B cell (primary cell): ENCODE measurements around the gene THBS3. TPM values are rescaled to one million over a fixed set of nuclear protein-coding genes. Genes with fewer than 3 reads are reported as not detected.

Experiments used
- ATAC-seq: fragments of 200-7000 bp; cut with Tn5 transposase; one replicate; pipeline ENCODE4 v1.10.0; 2021; ENCODE audit warnings: low read depth, mild to moderate bottlenecking, moderate number of reproducible peaks, moderate library complexity
- CTCF ChIA-PET: fragments of 350-600 bp; sonication (Branson Sonifier 250); formaldehyde crosslinking; loops from one replicate; lab custom pipeline; 2021; ENCODE audit warnings: antibody characterized with exemption, inconsistent platforms; lab: Charles Lee
- POLR2A ChIA-PET: fragments of 350-600 bp; sonication (Branson Sonifier 250); formaldehyde crosslinking; loops from one replicate; lab custom pipeline; 2021; ENCODE audit warnings: antibody characterized with exemption; lab: Charles Lee
- DNase-seq: peaks from one replicate; pipeline ENCODE4 v3.0.0; 2013
- H2AFZ ChIP-seq: 2 replicates; pipeline ENCODE4 v1.6.1; 2012; ENCODE audit warnings: mild to moderate bottlenecking, low read depth, low read length; ENCODE audit not compliant: insufficient read depth, poor library complexity, severe bottlenecking
- H3K27ac ChIP-seq, 2 donors: 1 replicate in 1 of 2; 2 replicates in 1 of 2; pipeline ENCODE4 v1.5.1; 2012 to 2013; ENCODE audit warnings: low read length in 2 of 2, mild to moderate bottlenecking in 2 of 2, moderate library complexity in 1 of 2
- H3K27me3 ChIP-seq, 4 experiments: fragments of 200-600 bp in 1 of 4; sonication (generic) in 1 of 4; replicated peaks in 1 of 4; 1 replicate in 2 of 4; 2 replicates in 2 of 4; pipeline versions ENCODE4 v1.6.1 to v1.7.0; 2013 to 2016; ENCODE audit warnings: low read length in 3 of 4, mild to moderate bottlenecking in 2 of 4, mixed read lengths in 1 of 4, moderate library complexity in 1 of 4; ENCODE audit not compliant: insufficient read depth in 4 of 4, control insufficient read depth in 3 of 4; ENCODE audit errors: control extremely low read depth in 1 of 4
- H3K36me3 ChIP-seq, 2 experiments: replicated peaks in 1 of 2; 1 replicate in 1 of 2; 2 replicates in 1 of 2; pipeline versions ENCODE4 v1.6.1 to v1.7.1; 2013; ENCODE audit warnings: low read length in 1 of 2; ENCODE audit not compliant: insufficient read depth in 2 of 2, control insufficient read depth in 1 of 2; ENCODE audit errors: control extremely low read depth in 1 of 2, extremely low read depth in 1 of 2
- H3K4me1 ChIP-seq, 2 donors: fragments of 200-600 bp in 1 of 2; sonication (generic) in 1 of 2; 1 replicate in 1 of 2; 2 replicates in 1 of 2; pipeline versions ENCODE4 v1.5.1 to v1.6.1; 2013 to 2017; ENCODE audit warnings: low read length in 2 of 2; ENCODE audit not compliant: control insufficient read depth in 2 of 2, insufficient read depth in 2 of 2
- H3K4me2 ChIP-seq: replicated peaks from 2 replicates; pipeline ENCODE3; 2012; ENCODE audit warnings: mild to moderate bottlenecking, low read depth, low read length; ENCODE audit not compliant: poor library complexity, severe bottlenecking
- H3K4me3 ChIP-seq, 5 experiments: fragments of 200-600 bp in 1 of 5; sonication (generic) in 1 of 5; 1 replicate in 3 of 5; 2 replicates in 2 of 5; pipeline versions ENCODE4 v1.5.1 to v1.7.0; 2011 to 2016; ENCODE audit warnings: low read length in 4 of 5, mild to moderate bottlenecking in 4 of 5, low read depth in 2 of 5, control low read depth in 1 of 5, moderate library complexity in 1 of 5; ENCODE audit not compliant: insufficient read depth in 1 of 5; ENCODE audit errors: control extremely low read depth in 1 of 5, extremely low read depth in 1 of 5
- H3K79me2 ChIP-seq: fragments of 200-600 bp; sonication (generic); one replicate; pipeline ENCODE4 v1.6.0; 2016; ENCODE audit warnings: low read length; ENCODE audit not compliant: control insufficient read depth, insufficient read depth
- H3K9ac ChIP-seq: fragments of 200-600 bp; sonication (generic); 2 replicates; pipeline ENCODE4 v1.6.1; 2017; ENCODE audit warnings: mild to moderate bottlenecking, low read length, moderate library complexity
- H3K9me3 ChIP-seq, 3 donors: one replicate each; pipeline versions ENCODE4 v1.6.1 to v1.7.1; 2013; ENCODE audit warnings: low read length in 2 of 3; ENCODE audit not compliant: control insufficient read depth in 2 of 3, insufficient read depth in 1 of 3; ENCODE audit errors: control extremely low read depth in 1 of 3
- H4K20me1 ChIP-seq: 2 replicates; pipeline ENCODE4 v1.6.0; 2012; ENCODE audit warnings: mild to moderate bottlenecking, low read length; ENCODE audit not compliant: insufficient read depth, control insufficient read depth, poor library complexity, severe bottlenecking
- H3K27ac Mint-ChIP-seq: one replicate; pipeline ENCODE4 v1.8.0; 2021; ENCODE audit warnings: mixed read lengths
- H3K27me3 Mint-ChIP-seq: one replicate; pipeline ENCODE4 v1.8.0; 2021; ENCODE audit warnings: mixed read lengths
- H3K4me1 Mint-ChIP-seq: one replicate; pipeline ENCODE4 v1.8.0; 2021; ENCODE audit warnings: mixed read lengths
- H3K4me3 Mint-ChIP-seq: one replicate; pipeline ENCODE4 v1.8.0; 2021; ENCODE audit warnings: mixed read lengths
- H3K9me3 Mint-ChIP-seq: one replicate; pipeline ENCODE4 v1.8.0; 2022; ENCODE audit warnings: mixed read lengths; ENCODE audit not compliant: insufficient read depth
- EZH2 ChIP-seq: IDR thresholded peaks from 2 replicates; pipeline ENCODE4 v1.6.1; 2012; ENCODE audit warnings: borderline replicate concordance, low read depth, mild to moderate bottlenecking, moderate library complexity, low read length; ENCODE audit not compliant: insufficient read depth, poor library complexity, severe bottlenecking
- WGBS: methylation state at CpG from one replicate; pipeline ENCODE4 v1.1.5; 2013; ENCODE audit warnings: missing lambda C conversion rate; ENCODE audit not compliant: insufficient coverage; 5-methylcytosine and 5-hydroxymethylcytosine counted together
- intact Hi-C: fragments of 100-400 bp; cut with micrococcal nuclease; formaldehyde crosslinking; loops from one replicate; pipeline ENCODE4 v1.10.0; 2022
- polyA plus RNA-seq: library from polyadenylated mRNA; depleted of rRNA; stranded (reverse); fragments of >200 nt; gene quantifications from 2 replicates; pipeline ENCODE4 v1.2.3, GENCODE V29; 2012
- total RNA-seq, 2 donors: library from RNA; stranded (reverse); fragments of 120-200 nt in 1 of 2; gene quantifications; 1 replicate in 1 of 2; 2 replicates in 1 of 2; pipeline versions ENCODE4 v1.2.3 to v1.2.4, GENCODE V29; 2013 to 2022
- TF ChIP-seq, protein P1 (sequence below): fragments of 200-600 bp; IDR thresholded peaks from one replicate; pipeline ENCODE4 v1.8.0; 2022; ENCODE audit warnings: antibody characterized with exemption, mild to moderate bottlenecking

Gene THBS3
- total and polyA plus RNA-seq, 2 donors (not counting 1 experiment from before 2014, with no cell fraction given): 28.0 to 28.6 TPM

- Histone ChIP-seq H3K9ac (no peak overlapping the region), H3K4me1 (peaks cover 31 to 44% of the 10 kb centered on the region in 2 donors), H2AFZ (no peak overlapping the region), H3K27me3 (no peaks in the 10 kb centered on the region), H3K79me2 (peaks cover 42% of the 10 kb centered on the region), H3K4me2 (no peak overlapping the region), H3K4me3 (no peak overlapping the region), H3K36me3 (peaks cover 0 to 21% of the 10 kb centered on the region in 2 experiments), H3K9me3 (peaks cover 0 to 9% (median 0%) of the 10 kb centered on the region in 3 donors), H4K20me1 (no peaks in the 10 kb centered on the region), H3K27ac (no peak overlapping the region)
- CTCF ChIA-PET: interaction anchor here (1.0 to 10.6 kb wide), 12 partner anchors 9 to 173 kb away, joined by 3 to 307 read pairs (median 8); partner anchors contain the start of gene SLC50A1
- WGBS: 91% methylated on average over 3 of the region's 5 CpGs
- peak overlapping the region; percentile 32 for H3K27ac Mint-ChIP-seq
- no peak for TF ChIP-seq EZH2
- TF ChIP-seq, protein P1, sequence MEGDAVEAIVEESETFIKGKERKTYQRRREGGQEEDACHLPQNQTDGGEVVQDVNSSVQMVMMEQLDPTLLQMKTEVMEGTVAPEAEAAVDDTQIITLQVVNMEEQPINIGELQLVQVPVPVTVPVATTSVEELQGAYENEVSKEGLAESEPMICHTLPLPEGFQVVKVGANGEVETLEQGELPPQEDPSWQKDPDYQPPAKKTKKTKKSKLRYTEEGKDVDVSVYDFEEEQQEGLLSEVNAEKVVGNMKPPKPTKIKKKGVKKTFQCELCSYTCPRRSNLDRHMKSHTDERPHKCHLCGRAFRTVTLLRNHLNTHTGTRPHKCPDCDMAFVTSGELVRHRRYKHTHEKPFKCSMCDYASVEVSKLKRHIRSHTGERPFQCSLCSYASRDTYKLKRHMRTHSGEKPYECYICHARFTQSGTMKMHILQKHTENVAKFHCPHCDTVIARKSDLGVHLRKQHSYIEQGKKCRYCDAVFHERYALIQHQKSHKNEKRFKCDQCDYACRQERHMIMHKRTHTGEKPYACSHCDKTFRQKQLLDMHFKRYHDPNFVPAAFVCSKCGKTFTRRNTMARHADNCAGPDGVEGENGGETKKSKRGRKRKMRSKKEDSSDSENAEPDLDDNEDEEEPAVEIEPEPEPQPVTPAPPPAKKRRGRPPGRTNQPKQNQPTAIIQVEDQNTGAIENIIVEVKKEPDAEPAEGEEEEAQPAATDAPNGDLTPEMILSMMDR: no peak
- H3K4me3 Mint-ChIP-seq: no peak overlapping the region
- ATAC-seq: no peak
- no peaks in the 10 kb centered on the region for H3K9me3 Mint-ChIP-seq
- no peak for DNase-seq
- intact Hi-C loops: loop anchor here (5.0 kb wide), 1 partner anchor 42 kb away; the partner anchor contains the start of gene EFNA1
- H3K27me3 Mint-ChIP-seq: no peaks in the 10 kb centered on the region
- POLR2A ChIA-PET: no interaction called here
- H3K4me1 Mint-ChIP-seq: peaks cover 42% of the 10 kb centered on the region
Measured at GRCh38 chr1:155169541-155169940, 38.2 kb downstream of the THBS3 start.

- no peaks in the 10 kb centered on the region for H3K9me3 Mint-ChIP-seq
- 89% methylated on average over 9 of the region's 10 CpGs for WGBS
- H3K4me2 ChIP-seq: no peak overlapping the region
- no peak overlapping the region for H3K4me3 ChIP-seq
- ATAC-seq (no peak), DNase-seq (peak; percentile 18)
- H2AFZ ChIP-seq: no peak overlapping the region
- no peak overlapping the region for H3K27ac Mint-ChIP-seq
- intact Hi-C loops: loop anchor here (5.0 kb wide), 1 partner anchor 41 kb away; the partner anchor contains the start of gene EFNA1
- TF ChIP-seq, protein P1: no peak
- no peak for TF ChIP-seq EZH2
- H4K20me1 ChIP-seq: no peaks in the 10 kb centered on the region
- POLR2A ChIA-PET: interaction anchor here (1.5 kb wide), 2 partner anchors 77 to 84 kb away, joined by 6 to 9 read pairs; no protein-coding TSS in a partner anchor
- no peak overlapping the region for H3K9ac ChIP-seq
- H3K36me3 ChIP-seq: peaks cover 0 to 21% of the 10 kb centered on the region in 2 experiments
- H3K4me3 Mint-ChIP-seq: peak overlapping the region; percentile 5
- no peaks in the 10 kb centered on the region for H3K27me3 ChIP-seq
- H3K4me1 Mint-ChIP-seq: peaks cover 37% of the 10 kb centered on the region
- no peak overlapping the region for H3K27ac ChIP-seq
- H3K9me3 ChIP-seq: peaks cover 0 to 10% (median 0%) of the 10 kb centered on the region in 3 donors
- peaks cover 39% of the 10 kb centered on the region for H3K79me2 ChIP-seq
- no peaks in the 10 kb centered on the region for H3K27me3 Mint-ChIP-seq
- peaks cover 22 to 35% of the 10 kb centered on the region in 2 donors for H3K4me1 ChIP-seq
- CTCF ChIA-PET: interaction anchor here (0.6 to 10.6 kb wide), 30 partner anchors 9 to 173 kb away, joined by 3 to 307 read pairs (median 6); partner anchors contain the start of genes EFNA4 and SLC50A1
Measured at GRCh38 chr1:155168456-155169210, 39.1 kb downstream of the THBS3 start.
